Hematopoietic multipotent progenitor cell treated with erythropoietin and hydrocortisone succinate and interleukin-3 and kit ligand, for 17 days (in vitro differentiated cells): ENCODE data around the gene NPAS2.

ENCODE experiments used
- DNase-seq: peaks from one replicate; pipeline ENCODE4 v3.0.0-alpha.2; 2015; ENCODE audit warnings: low spot score

NPAS2 gene

DNA sequence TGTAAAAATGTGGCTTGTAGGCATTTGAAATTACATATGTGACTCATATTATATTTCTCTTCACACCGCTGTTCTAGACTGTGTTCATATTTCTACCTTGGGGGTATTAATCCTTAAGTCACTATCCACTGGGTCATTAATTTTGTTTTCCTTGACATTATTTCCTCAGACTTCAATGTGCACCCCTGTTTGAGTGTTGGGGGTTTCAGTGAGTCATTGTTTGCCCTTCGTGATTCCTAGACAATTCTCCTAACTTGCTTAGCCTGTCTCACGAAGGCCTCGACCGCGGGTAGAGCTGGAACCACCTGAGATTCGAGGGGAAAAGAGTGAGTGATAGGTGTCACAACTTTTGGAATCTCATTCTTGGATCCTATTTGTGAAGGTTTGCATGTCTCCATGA, 35.1 kb downstream of the NPAS2 start:
- DNase-seq: no peak

DNA sequence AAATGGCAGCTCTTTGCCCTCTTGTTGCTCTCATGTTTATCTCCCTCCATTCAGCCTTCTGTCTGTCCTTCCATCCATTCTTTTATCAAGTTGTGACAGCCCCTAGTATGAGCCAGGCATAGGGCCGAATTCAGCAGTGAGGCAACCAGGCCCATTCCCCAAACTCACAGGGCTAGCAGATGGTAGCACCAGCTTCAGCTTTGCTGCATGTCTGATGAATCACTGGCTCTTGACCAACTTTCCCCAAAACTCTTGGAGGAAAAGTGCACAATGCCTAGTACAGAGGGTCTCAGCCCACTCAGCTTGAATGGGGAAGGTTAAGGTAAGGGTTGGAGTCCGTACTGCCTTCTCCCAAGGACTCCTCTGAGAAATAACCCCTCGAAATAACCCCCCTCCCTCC, 35.7 kb downstream of the NPAS2 start:
- DNase-seq: no peak

DNA sequence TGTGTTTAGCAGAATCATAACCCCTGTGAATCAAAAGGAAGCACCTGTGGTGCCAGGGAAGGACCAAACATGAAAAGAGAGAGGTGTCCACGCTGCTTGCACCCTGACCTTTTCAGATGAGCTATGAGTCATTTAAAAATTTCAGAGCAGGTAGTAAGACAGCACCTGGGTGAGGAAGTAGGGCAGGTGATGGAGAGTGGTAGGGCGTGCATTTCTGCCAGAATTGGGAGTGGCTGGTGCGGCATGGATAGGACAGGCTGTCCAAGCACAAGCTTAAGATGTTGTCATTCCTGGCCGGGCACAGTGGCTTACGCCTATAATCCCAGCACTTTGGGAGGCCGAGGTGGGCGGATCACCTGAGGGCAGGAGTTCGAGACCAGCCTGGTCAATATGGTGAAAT, 36.8 kb downstream of the NPAS2 start:
- no peak for DNase-seq

DNA sequence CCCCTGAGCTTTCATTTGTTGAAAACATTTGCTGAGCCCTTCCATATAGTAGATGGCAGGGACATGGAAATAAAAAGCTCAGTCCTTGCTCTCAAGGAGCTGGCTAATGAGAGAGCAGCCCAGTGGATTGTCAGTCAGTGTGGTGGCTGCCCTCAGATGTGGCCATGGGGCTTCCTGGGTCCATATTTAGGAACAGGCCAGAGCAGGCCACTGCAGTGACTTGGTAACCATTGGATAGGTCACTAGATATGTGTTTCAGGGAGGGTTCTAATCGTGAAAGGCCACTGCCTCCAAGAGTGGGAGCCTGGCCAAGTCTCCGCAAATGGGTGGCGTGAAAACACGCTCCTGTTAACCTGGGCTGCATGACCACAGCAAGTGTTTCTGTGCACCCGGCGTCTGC, 37.4 kb downstream of the NPAS2 start:
- no peak for DNase-seq

DNA sequence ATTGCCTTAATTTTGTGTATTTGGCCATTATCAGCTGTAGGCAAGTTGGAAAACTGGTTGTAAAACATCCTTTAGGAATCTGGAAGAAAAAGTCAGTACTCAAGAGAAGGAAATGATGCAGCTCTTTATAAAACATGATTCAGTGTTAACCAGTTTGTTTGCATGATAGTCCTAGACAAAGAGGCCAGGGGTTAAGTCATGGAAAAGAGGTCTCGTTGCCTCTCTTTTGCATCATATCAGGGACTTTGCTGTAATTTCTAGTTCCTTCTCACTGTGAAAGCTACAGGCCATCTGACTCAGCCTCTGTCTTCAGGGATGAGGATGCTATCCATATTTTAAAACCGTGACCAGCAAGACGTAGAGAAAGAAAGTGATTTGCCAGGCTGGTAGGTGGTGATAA, 38.0 kb downstream of the NPAS2 start:
- DNase-seq: no peak

DNA sequence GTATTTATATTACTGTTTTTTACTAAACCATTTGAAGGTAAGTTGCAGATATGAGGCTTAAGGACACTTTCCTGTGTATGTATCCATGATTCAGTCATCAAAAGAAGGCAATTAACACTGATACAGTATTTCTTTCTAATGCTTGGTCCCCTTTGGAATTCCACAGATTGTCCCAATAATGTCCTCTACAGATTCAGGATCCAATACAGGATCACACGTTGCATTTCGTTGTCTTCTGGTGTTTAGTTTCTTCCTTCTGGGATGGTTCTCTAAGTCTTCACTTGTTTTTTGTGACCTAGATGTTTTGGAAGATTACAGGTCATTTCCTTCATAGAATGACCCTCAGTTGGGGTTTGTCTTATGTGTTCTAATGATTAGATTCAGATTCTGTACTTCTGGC, 40.0 kb downstream of the NPAS2 start:
- no peak for DNase-seq

DNA sequence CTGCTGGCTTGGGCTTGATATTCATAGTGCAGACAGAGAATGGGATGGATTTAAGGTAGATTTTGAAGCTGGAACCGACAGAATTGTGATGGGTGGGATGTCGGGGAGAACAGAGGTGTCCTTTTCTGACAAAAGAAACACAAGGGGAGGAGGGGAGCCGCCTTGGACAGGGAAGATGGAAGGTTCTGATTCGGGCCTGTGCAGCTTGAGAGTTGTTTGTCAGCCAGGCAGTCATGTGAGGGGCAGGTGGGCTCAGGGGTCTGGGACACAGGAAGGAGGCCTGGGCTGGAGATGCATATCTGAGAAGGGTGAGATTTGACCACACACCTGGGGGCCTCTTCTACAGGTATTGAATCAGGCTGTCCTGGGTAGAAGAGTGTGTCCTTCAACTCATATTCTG, 41.4 kb downstream of the NPAS2 start:
- DNase-seq: no peak

DNA sequence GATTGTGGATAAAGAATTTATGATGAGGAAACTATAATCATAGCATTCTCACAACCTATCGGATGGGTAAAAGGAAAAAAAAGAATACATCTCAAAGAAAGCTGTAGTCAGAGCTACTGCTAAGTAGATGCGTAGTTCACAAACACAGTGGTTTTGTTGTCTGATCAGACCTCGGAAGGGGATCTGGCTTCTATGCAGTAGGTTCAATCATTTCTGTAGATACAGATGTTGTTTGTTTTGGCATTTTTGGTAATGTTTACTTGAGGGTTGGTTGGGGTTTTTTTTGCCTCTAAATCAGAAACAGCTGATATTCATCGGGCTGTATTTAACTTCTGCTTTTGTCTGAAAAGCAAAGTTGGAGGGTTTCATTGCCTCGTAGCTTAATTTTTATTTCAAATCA, 42.1 kb downstream of the NPAS2 start:
- DNase-seq: no peak

DNA sequence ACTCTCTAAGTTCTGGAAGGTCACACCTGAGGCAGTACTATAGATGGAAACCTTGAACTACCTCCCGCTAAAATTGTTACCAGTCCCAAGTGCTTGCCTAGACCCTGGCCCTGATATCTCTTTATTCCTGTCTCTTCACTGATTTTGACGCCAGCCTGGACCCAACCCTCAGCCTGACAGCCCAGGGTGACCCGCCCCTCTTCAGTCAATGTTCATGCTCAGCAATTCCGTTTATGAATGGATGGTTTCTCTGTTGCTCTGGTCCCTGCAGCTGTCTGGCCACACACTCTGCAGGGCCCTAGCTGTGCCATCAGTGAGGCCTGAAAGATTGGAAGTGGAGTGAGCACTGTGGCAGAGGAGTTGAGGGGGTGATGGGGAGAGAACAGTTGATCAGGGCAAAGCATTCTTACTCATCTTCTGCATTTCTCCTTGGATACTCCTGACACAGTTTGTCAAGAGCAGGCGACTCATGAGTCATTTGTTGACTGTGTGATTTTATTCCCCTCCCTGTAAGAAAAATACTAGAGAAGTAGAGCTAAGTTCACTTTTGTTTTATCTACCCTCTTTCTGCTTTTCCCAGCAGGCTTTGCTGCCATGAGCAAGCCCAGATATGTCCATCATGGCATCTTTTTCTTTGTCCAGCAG, 46.0 kb downstream of the NPAS2 start:
- DNase-seq: no peak

DNA sequence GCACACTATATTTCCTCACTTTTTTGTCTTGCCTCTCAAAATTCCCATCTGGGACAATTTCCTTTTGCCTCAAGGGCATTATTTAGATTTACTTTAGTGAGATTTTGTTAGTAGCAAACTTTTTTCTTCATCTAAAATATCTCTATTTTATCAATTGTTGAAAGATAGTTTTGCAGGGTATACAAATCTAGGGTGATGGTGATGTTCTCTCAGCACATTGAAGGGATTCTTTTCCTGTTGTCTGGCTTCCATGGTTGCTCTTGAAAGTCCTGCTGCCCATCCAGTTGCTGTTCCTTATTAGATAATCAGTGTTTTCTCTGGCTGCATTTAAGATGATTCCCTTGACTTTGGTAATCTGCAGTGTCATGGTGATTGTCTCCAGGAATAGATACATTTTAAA, 48.1 kb downstream of the NPAS2 start:
- DNase-seq: no peak

DNA sequence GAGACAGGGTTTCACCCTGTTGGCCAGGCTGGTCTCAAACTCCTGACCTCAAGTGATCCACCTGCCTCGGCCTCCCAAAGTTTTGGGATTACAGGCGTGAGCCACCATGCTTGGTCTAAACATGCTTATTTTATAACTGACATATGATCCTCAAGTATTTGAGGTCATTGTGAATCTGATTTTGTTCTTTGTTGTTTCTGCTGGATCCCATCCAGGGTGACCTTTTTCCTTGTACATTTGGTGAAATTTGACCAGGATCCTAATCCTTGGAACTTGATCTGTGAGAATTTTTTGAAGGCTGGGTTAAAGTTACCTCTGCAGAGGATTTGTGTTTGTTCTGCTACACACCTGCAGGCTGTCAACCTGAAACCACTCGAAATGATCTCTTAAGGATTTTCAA, 49.2 kb downstream of the NPAS2 start:
- no peak for DNase-seq

DNA sequence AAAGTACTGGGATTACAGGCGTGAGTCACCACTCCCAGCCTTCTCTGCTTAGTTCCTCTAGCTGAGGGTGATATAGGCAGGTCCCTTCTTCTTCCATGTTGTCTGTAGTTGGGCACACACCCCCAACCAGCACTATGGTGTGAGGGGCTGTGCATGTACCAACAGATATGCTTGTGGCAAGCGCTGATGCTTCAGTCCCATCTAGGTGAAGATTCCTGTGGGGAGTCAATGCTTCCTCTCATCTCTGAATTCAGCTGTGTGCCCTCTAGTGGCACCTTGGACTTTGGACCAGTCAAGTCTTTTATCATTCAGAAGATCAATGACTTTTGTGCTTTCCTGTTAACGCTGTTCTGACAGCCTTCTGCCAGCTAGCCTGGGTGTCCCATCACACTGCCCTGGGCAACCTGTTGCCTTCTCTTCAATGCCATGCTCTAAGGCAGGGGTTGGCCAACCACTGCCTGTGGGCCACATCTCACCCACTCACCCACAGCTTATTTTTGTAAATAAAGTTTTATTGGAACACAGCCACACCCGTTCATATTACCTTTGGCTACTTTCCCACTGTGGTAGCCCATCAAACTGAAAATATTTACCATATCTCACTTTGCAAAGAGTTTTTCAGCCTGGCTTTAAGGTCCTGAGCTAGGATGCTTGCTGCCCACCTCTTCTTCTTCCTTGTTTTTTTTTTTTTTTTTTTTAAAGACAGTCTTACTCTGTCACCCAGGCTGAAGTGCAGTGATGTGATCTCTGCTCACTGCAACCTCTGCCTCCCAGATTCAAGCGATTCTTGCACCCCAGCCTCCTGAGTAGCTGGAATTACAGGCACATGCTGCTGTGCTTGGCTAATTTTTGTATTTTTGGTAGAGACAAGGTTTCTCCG, 51.0 kb downstream of the NPAS2 start:
- no peak for DNase-seq

DNA sequence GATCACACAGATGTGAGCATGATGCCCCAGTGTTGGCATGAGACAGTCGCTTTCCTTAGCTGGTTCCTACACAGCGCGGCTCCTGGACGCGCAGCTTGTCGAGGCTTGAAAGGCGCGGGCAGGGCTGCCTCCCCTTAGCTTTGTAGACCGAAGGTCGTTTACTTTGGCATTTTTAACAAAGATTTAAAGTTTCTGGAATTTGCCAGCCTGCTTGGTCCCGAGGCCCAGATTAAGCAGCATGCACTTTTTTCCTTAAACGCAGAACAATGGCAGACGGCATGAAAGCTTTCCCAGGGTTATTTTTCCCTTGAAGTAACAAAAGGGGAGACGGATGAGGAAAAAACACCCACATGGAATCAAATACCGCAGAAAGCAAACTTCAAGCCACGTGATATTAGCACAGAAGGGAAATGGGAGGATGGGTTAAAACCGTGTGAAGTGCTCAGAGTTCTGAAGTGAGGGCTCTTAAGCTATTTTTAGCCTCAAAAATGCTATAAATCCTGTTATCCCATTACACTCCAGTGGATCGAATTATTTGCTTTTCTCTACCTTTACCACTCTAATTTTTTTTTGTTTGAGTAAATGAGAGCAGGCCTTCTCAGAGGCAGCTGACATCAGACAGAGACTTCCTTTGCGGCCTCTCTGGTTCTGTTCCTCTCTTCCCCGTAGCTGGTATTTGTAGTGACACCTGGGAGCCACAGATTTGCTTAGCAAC, 55.7 kb downstream of the NPAS2 start:
- DNase-seq: no peak

DNA sequence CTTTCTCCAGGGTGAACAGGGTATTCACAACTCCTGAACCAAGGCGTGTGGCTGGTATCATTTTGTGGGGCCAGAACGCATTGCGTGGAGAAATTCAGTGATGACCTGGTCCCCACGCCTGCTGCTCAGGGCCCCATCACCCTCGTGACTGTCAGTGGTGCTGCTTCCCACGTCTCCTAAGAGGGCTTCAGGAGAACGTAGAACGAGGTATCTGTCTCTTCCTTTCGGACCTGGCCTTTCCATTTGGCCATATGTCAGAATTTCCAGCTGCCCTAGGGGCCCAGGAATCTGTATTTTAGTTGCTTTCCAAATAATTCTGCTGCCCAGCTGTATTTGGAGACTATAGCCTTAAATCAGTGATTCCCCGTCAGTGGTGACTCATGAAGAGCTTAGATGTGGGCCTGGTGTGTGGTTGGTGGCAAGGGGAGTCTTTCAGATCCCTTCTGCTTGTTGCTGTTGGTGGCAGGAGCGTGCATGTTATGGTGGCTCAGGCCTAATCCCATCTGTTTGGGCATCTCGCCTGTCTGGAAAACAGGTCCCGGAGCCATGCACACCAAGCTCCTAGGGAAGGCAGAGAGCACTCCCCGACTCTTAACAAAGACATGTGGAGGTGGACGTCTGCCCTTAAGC, 56.4 kb downstream of the NPAS2 start:
- DNase-seq: no peak

DNA sequence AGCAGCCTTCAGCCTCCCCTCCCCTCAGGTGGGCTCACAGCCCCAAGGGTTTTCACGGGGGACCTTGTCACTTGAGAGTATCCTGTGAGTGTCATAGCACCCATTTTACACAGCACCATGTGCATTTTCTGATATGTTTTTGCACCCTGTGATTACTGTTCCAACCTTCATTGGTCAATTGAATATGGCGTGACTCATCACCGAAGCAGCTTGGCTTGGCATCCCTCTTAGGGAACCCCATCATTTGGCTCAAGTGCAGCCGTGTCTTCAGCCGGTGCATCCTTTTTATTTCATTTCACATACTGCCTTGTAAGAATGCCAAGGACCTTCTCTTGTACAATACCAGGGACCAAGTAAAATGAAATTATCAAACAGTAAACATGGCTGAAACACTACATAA, 57.6 kb downstream of the NPAS2 start:
- no peak for DNase-seq

DNA sequence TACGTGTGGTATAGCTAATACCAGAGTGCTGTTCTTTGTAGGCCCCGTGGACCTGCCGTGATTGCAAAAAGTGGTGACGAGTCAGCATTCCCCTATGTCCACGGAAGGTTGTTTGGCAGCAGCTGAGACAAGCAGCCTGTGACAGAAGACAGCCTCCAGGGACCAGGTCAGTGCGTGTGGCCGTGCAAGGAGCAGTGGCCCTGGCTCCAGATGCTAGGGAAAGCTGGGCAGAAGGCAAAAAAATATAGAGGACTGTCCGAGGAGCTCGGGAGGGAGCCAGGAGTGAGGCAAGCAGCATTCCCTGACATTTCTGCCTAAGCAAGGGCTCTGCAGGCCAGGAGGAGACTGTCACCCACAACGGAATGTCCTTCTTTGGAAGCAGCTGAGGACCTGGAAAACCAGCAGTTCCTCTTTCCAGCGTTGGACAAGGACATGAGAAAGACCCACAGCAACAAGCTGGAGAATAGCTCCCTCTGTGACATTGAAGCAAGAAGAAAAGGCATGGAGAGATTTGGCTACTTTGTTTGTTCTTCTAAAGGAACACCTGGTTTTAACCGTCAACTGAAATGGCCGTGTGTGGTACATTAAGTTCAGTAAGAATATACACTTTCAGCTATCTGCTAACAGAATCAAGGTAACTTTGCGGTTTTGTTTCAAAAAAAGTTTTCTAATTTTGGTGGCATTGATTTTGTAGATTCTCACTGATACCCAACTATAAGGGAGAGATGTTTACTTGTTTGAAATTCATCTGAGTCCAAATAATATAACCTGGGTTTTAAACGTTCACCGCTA, 58.3 kb downstream of the NPAS2 start:
- DNase-seq: no peak

DNA sequence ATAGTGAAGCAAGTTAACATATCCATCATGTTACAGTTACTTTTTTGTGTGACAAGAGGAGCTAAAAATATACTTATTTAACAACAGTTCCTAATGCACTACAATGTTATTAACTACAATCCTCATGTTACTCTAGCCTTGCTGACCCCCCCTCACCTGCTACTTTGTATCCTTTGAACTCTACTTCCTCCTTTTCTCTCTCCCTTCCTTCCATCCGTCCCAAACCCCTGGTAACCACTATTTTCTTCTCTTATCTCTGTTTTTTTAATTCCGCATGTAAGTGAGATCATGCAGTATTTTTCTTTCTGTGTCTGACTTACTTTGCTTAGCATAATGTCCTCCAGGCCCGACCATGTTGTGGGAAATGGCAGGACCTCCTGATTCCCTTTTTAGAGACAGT, 59.4 kb downstream of the NPAS2 start:
- DNase-seq: no peak

DNA sequence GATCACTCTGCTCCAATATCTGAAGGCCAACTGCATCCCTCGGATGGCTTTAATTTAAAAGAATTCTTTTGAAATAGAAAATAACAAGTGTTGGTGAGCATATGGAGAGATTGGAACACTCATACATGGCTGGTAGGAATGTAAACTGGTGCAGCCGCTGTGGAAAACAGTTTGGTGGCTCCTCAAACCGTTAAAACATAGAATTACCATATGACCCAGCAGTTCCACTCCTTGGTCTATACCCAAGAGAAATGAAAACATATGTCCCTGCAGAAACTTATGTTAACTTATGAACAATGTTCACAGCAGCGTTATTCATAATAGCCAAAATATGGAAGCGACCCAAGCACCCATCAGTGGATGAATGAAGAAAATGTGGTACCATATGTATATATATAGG, 60.1 kb downstream of the NPAS2 start:
- no peak for DNase-seq

DNA sequence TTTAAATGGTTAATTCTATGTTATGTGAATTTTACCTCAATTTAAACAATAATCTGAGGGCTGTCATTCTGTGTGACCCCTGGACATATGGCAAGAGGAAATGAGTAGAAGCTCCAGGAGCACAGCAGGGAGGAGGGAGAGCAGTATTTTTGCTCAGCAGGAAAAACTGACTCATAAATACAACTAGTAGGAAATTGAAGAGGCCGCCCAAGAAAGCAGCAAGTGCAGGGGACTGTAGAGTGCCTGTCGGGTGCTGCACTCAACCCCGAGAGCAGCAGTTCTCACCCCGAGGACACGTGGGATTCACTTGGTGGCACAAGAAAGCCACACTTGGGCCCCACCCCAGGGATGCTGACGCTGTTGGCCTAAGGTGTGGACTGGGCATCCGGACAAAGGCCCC, 60.8 kb downstream of the NPAS2 start:
- no peak for DNase-seq

DNA sequence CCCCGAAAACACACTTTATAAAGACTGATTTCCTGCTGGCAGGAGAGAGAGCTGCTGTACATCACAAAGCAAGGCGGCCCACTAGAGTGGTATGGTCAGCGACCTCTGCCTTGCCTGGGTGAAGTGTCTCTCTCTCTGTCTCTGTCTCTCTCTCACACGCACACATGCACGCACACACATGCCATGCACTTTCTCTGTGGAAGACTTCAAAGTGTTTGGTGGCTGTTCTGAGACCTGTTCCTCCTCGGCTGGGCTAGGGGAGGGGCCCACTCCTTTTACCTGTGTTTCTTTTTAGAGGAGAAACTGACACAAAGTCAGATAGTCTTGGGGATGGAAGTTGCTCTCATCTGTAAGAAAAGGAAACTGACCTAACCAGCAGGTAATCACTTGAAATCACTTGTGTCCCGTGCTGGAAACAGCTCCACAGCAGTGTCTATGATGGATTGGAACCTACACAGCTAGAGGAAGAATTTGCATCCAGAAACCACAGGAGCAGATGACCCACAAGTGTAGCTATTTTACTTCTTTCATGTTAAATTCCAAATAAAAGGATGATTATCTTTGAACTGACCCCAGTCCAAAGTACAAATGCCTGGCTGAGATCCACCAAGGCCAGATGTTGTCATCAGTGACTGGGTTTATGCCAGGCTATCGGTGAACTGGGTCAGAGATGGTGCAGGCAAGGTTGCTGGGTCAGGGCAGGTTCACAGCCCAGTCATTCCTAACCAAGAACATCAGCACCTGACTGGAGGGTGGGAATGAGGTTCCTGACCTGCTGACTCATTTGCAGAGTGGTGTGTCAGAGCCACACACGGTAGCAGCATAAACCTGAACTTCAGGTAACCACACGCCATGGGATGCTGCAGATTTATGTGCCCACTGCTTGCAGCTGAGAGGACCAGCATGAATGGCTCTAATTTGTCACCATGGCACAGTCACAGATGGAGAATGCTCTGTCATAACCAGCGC, 63.0 kb downstream of the NPAS2 start:
- DNase-seq: no peak

DNA sequence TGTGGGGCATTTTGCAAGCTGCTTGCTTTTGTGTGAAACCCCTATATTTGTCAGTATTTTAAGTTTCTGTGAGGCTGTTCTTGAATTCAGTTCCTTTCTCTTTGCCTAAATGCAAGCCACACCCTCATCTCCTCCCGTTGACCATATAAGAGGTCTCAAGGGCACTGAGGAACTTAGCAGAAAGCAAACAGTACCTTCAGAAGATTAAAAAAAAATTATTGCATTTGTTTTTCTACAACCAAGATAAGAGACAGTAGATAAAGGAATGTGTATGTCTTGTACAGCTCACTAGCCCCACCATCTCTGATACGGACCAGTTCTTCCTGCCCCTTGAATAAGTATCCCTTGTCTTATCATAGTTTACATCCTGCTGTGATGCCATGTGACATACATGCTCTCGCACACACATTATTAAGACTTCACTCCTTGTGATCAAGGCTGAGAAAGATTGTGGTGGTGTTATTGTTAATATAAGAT, 64.2 kb downstream of the NPAS2 start:
- DNase-seq: no peak
